Transverse colon (tissue), 4 donors: ENCODE measurements around the gene SOBP.

Experiments
- CTCF ChIP-seq, 5 experiments: fragments of 200-600 bp in 3 of 5; fragments of 450-650 bp in 2 of 5; sonication (generic) in 3 of 5; IDR thresholded peaks; 1 replicate in 2 of 5; 2 replicates in 3 of 5; pipeline ENCODE4 v1.5.1; 2016 to 2017; ENCODE audit warnings: antibody characterized with exemption in 5 of 5, inconsistent platforms in 3 of 5, mild to moderate bottlenecking in 2 of 5, moderate library complexity in 1 of 5
- POLR2AphosphoS5 ChIP-seq, 3 donors: sonication (generic); formaldehyde crosslinking; IDR thresholded peaks; one replicate each; pipeline ENCODE4 v1.6.1; 2016; ENCODE audit warnings: antibody characterized with exemption in 3 of 3

- TF ChIP-seq POLR2AphosphoS5 (IDR thresholded peaks at IDR 0.05) (no peak), CTCF (IDR thresholded peaks at IDR 0.05) (no peak)
Measured at GRCh38 chr6:107589934-107590333, 100.0 kb downstream of the SOBP start.
